OCI-M2 (cell line): ENCODE measurements around the gene RBM47.
"Not testable (repeated sequence)": the region's sequence is repeated elsewhere in the genome, so short reads cannot be mapped to it uniquely, and the experiment has no call there.

Source experiments
- DNase-seq: peaks from one replicate; lab custom pipeline; 2025; ENCODE audit not compliant: unreplicated experiment; lab: John Stamatoyannopoulos, UW

The RBM47 gene

GRCh38 chr4:40544221-40544620 is 85.4 kb downstream of the RBM47 start:
- no peak for DNase-seq

DNA sequence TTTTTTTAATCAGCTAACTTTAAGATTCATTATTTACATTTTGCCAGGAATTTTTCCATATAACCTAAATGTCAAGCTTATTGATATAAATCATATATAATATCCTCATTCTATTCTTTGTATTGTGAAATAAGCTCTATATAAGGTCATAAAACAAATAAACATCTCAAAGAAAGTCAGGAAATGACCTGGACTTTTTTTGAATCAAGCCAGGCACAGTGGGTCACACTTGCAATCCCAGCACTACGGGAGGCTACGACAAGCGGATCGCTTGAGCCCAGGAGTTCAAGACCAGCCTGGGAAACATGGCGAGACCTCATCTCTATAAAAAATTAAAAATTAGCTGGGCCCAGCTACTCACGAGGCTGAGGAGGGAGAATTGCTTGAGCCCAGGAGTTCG is 88.9 kb downstream of the RBM47 start:
- DNase-seq = no peak

GRCh38 chr4:40536032-40536431 is 93.6 kb downstream of the RBM47 start:
- no peak for DNase-seq

GRCh38 chr4:40531636-40532023 is 98.0 kb downstream of the RBM47 start:
- DNase-seq = no peak

DNA sequence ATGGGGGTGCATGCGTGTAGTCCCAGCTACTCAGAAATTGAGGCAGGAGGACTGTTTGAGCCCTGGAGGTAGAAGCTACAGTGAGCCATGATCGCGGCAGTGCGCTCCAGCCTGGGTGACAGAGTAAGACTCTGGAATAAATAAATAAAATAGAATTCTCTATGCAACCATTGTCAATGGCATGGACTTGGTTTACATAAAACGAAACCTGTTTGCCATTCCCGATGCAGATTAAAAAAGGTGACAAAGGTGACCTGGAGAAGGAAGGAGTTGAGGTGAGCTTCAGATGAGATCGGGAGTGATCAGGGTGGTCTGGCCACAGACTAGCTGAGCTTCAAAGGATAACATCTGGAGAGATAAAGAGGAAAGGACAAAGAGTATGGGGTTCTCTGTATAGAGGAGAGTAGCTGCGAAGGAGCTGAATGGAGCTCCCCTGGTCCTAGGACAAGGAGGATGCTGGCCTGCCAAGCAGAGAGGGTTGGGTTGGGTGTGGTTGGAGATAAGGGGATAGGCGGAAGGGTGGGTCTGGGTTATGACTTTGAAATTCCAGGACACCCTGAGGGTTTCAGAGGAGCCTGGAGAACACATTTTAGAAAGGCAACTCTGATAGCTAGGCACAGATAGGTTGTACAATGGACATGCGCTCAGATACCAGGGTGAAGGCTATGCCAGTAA is 98.6 kb downstream of the RBM47 start:
- DNase-seq = no peak

- no peak for DNase-seq
Observed at GRCh38 chr4:40526741-40527140, 102.9 kb downstream of the RBM47 start.

DNA sequence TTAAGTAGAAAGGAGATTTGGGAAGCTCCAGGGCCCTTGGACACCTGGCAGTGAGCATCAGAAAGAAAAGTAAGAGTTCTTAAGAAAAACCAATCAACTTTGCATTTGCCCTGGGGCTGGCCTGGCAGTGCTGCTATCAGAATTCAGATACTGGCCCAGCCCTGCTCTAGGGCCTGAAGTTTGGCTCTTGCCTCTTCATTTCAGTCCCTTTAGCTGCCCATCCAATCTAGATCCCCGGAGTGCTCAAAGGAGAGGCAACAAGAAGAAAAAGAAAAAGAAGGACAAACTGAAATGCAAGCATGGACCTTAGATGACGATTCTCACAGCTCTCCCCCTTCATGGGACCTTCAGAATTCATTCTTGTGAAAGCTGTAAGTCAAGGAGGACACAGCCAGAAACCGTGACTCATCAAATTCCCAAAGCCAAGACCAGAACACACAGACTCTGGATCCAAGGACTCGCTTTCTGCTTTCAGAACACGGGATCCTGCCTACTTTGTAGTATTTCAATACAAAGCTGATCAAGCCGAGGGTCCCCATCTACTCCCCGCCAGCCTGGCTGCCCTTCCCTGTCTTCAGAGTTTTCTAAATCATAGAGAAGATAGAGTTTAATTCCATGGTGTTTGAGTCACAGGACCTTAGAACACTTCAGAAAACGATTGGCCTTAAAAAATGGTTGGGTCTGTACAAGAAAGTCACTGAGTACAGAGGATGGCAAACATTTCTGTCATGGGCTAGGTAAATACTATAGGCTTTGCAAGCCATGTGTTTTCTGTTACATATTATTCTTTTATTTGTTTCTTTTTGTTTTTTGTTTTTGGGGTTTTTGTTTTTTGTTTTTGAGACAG is 103.7 kb downstream of the RBM47 start:
- no peak for DNase-seq

DNA sequence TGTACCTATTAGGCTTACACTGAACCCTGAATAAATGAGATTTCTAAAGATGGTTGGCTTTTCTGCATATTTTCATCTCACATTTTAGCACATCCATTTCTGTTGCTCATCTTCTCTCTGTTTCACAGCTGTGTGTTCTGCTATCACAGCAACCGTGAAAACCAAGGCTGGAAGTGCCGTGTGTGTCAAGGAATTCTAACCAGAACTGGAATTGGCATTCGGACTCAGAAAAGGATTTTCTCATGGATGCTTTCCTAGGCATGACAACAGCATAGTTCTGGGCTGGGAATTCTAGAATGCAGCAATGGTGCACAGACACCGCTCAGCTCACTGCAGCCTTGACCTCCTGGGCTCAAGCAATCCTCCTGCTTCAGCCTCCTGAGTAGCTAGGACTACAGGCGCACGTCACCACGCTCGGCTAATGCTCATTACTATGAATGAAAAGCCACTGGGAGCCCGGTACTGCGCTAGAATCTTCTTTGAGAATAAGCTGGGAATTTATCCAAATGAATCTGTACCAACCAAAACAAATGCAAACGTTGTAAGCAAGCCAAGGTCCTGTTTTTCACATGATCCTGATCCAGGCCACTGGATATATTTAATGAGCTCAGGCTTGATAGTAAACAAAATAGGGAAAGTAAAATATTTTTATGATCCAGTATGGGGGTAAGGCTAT is 105.2 kb downstream of the RBM47 start:
- DNase-seq = no peak

DNA sequence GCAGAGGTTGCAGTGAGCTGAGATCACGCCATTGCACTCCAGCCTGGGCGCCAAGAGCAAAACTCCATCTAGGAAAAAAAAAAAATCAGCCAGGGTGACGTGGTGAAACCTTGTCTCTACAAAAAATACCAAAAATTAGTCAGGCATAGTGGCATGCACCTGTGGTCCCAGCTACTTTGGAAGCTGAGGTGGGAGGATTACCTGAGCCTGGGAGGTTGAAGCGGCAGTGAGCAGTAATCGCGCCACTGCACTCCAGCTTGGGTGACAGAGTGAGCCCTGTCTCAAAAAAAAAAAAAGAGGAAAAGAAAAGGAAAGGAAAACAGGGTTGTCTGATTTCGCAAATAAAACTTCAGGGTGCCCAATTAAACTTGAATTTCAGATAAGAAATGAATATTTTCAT is 106.1 kb downstream of the RBM47 start:
- DNase-seq = no peak

DNA sequence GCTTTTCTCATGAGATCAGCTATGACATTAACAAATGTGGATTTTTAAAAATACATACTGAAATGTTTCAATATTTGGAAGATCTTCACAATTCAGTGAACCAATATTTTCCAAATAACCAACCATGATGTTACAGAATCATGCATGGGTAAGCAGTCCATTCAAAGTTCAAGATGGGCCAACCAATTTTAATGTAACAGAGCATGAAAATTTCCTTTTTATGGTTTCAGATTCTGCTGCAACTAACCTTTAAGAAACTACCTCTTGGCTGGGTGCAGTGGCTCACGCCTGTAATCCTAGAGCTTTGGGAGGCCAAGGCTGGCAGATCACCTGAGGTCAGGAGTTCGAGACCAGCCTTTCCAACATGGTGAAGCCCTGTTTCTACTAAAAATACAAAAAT is 107.7 kb downstream of the RBM47 start:
- no peak for DNase-seq

DNA sequence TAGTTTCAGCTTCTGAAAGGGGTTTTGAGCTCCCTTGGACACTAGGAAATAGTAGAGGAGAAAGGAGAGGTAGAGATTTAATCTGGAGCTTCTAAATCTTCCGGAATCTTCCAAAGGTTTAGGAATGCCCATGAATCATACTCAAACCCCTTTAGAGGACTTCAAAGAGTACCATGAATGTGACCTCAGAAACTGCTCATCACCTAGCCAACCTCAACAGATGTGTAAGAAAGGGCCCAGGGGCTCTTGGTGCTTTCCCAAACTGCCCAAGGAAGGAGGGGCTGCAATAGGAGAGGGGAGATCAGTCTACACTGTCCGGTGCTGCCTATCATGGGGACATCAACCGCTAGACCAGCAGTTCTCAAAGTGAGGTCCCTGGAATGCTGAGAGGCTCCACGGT is 109.1 kb downstream of the RBM47 start:
- DNase-seq = no peak

DNA sequence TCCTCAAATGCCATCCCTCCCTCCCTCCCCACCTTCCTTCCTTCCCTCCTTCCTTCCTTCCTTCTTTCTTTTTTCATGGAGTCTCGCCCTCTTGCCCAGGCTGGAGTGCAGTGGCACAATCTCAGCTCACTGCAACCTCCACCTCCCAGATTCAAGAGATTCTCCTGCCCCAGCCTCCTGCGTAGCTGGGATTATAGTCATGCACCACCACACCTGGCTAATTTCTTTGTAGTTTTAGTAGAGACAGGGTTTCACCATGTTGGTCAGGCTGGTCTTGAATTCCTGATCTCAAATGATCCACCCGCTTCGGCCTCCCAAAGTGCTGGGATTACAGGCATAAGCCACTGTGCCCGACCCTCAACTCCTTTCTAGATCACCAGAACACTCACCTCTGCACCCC is 112.6 kb downstream of the RBM47 start:
- not testable (repeated sequence) for DNase-seq

- DNase-seq = no peak
Observed at GRCh38 chr4:40516651-40517050, 113.0 kb downstream of the RBM47 start.

DNA sequence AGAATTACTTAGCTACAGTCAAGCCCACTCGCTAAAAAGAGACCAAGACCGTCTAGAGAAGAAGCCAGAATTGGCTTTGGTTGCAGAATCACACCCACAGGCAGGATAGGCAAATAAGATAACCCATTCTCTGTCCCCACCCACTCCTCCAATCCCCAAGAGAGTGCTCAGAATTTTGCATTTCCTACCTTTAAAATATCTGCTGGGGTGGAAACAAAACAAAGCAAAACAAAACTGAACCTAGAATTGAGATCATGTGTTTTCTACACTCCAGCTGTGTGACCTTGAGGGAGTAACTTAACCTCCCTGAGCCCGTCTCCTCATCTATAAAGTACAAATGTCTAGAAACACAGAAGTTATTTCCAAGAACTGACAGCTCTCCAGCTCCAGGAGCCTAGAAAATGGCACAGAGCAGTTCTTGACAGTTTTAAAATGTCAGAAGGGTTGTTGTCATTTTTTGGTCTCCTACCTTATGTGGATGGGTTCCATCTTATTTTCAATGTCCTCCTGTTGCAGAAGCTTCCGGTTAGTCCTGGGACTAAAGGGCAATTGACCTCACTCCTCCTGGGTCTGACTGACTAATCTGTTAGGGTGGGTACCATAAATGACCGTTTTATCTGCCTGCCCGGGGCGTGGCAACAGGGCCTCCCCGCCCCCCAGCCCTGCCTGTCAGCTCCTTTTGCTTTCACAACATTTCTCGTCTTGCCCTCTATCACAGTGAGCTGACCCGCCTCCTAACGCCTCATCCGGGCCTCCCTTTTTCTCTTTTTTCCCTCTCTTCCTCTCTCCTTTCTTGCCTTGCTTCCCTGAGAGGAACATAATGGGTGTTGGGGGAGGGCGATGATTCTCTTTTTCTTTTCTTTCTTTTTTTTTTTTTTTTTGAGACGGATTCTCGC is 114.0 kb downstream of the RBM47 start:
- DNase-seq = no peak

- no peak for DNase-seq
Observed at GRCh38 chr4:40515037-40515397, 114.6 kb downstream of the RBM47 start.

DNA sequence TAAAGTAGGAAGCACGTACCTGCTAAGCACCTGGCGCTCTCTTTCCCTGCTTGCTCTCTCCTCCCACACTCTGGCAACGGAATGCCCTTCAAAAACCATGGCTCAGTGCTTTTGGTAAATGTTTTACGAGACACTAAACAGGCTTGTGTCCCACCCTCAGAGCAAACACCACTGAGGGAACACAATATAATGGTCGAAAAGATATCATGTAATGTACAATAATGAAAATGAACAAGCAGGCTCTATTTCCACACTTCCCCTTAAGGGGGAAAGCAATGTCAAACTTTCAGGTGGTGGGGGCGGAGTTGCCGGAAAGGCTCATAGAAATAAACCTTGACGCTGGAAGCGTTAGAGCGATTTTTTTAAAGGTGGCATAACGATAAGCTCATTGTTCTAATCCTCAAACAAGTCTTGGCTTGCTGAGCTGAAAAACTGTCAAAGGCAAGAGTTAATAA is 115.1 kb downstream of the RBM47 start:
- DNase-seq = no peak

- DNase-seq = no peak
Observed at GRCh38 chr4:40511036-40511614, 118.5 kb downstream of the RBM47 start.

- no peak for DNase-seq
Observed at GRCh38 chr4:40507977-40508376, 121.7 kb downstream of the RBM47 start.

DNA sequence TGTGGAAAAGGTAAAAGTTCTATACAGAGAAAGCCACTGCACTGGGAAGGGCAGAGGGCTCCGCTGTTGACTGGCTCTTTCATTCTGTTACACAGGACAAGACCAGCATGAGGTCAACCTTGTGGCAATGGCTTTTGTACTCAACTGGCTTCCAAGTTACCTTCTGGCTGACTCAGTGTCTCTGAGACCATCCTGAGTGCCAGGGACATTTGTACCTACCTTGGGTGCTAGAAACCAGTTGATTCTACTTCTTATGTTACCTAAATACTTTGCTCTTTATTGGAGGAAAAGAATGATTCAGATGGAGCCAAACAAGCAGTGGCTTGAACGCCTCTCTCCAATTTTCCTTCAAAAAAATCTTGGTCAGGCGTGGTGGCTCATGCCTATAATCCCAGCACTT is 123.2 kb downstream of the RBM47 start:
- DNase-seq = no peak

GRCh38 chr4:40506066-40506465 is 123.6 kb downstream of the RBM47 start:
- no peak for DNase-seq

DNA sequence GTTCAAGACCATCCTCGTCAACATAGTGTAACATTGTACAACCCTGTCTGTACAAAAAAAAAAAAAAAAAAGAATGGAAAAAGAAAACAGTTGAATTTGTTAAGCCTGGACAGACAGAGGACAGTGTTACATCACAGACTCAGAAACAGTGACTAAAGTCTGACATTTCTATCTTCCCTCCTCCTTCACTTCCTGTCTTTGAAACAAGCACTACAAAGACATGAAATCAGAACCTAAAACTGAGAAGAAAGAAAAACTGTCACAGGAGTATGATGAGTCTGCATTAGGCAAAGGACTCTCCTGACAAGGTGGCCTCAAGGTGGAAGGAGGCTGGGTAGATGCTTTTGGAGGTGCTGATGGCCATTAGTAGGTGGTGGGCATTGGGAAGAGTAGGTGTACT is 126.7 kb downstream of the RBM47 start:
- no peak for DNase-seq
